GM21528 (cell line): ENCODE measurements around the gene NECAB3.
A peak's percentile ranks its signal among the peaks of the same experiment; 100 is the strongest.

Source experiments
- ATAC-seq: cut with Tn5 transposase; IDR thresholded peaks from one replicate; pipeline ENCODE4 v1.9.1; 2021; ENCODE audit warnings: mild to moderate bottlenecking, moderate library complexity; ENCODE audit not compliant: unreplicated experiment, low FRiP score

The NECAB3 gene

DNA sequence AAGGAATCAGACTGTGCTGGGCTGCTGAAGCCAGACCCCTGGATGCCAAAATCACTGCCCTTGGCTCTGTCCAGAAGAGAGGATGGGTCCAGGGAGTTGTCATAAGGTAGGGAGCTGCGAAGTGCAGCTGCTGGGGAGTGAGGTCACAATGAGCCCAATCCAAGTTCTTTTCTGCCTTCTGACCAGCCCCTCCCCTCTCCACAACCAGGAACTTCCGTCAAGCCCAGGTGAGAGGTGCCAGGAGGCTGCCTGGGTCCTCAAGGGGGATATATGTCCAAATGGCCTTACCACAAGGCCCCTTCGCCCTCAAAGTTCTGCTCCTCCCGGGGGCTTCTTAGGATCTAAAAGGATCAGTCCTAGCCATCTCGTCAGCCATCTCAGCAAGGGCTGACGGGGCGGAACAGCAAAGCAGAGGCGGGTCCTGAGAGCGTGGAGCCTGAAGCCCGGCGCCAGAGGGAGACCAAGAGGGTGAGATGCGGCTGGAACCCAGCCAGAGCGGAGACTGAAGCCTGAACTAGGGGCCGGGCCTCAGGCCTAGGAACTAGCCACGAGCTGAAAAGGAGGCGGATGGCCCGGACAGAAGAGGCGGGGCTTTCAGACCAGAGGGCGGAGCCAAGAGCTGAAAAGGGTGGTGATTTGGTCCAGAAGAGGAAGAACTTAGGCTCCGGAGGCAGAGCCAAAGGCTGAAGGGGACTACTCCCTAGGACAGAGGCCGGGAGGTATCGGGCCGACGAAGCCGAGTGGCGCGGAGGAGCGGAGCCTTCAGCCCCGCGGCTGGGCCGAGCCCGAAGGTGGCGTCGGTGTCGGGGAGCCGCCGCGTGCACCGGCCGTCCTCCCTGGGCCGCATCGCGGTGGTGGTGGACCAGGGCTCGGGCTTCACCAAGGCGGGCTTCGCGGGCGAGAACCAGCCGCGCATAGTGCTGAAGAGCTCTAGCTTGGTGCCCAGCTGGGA is 7.7 kb downstream of the NECAB3 start, which contains the start of gene ACTL10:
ACTL10 (plus strand) TSS at position 651 of the 952 bp plus-strand sequence. CDS start 555 bp downstream, outside the sequence.
- peak; percentile 58 for ATAC-seq

DNA sequence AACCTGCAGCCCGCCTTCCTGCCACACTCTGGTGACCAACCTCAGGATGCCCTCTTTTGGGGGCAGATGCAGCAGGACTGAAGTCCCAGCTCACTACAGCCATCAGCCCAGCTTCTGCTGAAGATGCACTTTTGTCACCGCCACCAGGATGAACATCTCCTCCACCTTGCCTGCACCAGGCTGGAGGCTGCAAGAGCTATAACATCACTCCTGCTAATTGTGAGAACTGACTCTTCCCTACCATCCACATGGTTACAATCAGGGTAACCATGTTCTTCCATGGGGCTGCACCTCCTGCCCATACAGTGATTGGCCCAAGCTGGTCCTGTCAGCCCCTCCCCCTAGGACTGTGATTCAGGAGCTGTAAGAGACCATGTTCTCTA is 9.5 kb downstream of the NECAB3 start:
- ATAC-seq, result no peak

DNA sequence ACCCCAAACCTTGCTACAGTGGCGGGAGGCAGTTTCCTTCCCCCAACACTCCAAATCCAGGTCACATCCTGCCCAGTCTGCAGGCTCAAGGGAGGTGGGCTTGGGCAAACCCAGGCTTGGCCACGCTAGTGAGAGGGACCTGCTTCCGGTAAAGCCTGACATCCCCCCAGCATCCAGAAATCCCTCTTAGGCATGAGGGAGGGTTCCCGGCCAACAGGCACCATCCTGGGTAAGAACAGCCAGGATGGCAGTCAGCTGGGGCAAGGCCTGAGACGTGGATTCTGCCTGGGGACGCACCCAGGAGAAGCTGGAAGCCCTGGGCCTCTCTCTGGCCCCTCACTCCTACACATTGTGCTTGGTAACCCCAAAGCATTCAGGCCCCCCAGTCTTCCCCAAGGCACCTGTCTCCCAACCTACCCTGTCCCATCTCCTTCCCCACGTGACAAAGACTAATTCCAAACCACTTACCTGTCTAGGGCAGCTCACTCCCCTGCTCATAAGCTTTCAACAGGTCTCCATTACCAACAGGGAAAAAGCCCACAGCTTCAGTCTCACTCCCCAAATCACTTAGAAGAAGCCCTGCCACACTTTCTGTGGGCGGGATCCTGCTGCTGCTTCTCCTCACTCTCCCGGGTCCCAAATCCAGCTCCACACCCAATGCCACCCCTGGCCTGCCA is 10.0 kb downstream of the NECAB3 start:
- no peak for ATAC-seq

DNA sequence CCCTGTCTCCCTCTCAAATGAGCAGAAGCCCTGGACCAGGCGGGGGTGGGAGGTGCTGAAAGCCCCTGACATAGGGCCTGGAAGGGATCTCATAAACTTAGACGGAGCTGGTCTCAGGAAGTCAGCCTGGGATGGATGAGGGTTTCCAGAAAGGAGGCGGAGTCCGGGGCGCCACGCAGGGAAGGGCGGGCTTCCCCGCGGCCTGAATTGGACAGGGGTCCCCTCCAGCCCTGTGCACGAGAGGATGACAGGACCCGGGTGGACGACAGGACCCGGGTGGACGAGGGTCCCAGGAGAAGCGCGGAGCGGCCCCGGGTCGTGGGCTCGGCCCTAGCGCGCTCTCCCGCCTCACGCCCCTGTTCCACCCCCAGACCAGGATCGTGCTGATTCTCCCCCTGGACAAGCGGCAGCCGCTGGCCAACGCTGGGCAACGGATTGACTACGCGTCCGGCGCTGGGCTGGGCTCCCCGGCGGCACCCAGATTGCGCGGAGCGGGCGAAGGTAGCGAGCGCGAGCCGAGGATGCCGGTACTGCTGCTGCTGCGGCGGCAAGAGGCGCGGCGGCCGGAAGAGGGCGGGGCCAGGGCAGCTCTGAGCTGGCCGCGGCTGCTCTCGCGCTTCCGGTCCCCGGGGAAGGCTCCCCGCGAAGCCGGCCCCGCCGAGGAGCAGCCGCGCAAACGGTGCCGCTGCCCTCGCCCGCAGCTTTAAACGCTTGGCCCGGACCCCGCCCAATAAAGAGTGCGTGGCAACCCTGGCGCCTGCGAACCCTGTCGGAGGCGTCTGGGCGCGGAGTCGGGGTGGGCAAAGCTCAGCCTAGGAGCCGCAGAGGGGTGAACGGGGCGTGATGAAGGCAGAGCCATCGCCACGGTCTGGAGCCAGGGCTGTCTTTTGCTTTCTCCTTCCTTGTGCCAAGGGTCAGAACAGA is 10.8 kb downstream of the NECAB3 start:
- peak; percentile 47 for ATAC-seq

DNA sequence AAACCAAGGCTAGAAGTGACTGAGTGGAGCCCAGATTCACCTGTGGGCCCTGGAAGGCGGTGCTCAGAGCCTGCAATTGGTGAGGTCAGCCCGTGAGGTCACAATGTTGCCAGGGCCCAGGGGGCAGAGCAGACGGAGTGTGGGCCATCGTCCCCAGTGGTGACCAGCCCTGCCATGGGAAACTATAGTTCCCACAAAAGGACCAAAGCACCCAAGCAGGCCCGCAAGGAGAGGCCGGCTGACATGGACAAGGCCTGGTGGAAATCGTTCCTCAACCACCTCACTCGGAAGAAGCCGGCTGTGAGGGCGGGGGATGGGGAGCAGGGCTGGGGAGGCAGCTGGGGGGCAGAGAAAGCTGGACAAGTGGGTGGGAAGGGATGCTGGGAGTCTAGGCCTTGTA is 12.1 kb downstream of the NECAB3 start, which contains the start of gene C20orf144:
C20orf144 (plus strand) TSS at position 156 of the 400 bp plus-strand sequence; CDS start at position 175, 19 bp downstream.
- no peak for ATAC-seq

DNA sequence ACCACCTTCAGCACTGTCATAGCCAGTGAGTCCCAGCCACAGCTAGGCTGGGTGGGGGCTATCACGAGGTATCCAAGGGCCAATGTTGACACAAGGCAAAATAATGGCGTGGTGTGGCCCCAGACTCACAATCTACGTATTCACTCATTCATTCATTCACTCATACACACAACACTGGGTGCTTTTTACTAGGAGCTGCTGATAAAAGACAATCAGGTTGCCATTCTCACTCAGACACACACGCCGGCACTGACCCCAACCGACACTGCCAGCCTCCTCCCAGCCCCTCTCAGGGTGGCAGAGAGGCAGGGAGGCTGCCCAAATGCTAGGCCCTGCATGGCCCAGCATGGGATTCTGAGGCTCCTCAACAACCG is 13.6 kb downstream of the NECAB3 start:
- ATAC-seq, result no peak

DNA sequence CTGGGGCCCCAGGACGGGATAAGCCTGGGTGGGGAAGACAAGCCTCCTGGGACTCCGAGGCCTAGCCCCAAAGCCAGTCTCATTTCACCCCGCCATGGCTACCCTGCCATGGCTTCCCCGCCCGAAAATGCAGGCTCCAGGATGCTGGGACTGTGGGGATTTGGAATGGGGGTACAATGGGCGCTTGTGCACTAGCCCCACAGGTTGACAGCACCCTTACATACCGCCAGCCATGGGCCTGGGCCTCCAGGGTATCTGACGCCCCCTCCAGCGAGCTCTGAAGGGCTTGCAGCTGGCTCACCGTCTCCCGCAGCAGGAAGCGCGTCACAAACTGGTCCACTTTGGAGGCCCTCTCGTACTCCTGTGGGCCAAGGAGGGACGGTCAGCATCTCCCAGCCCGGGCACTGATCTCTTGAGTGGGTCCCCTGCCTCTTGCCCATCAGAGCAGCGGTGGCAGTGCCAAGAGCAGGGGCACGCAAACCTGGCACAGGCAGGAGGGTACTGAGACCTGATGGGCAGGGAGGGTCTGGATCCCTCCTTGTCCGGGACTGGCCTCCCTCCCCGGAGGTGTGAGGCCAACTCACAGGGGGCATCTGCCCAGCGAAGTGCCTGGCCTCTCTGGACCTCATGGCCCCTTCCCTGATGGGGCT is 14.1 kb downstream of the NECAB3 start:
- ATAC-seq, result no peak

DNA sequence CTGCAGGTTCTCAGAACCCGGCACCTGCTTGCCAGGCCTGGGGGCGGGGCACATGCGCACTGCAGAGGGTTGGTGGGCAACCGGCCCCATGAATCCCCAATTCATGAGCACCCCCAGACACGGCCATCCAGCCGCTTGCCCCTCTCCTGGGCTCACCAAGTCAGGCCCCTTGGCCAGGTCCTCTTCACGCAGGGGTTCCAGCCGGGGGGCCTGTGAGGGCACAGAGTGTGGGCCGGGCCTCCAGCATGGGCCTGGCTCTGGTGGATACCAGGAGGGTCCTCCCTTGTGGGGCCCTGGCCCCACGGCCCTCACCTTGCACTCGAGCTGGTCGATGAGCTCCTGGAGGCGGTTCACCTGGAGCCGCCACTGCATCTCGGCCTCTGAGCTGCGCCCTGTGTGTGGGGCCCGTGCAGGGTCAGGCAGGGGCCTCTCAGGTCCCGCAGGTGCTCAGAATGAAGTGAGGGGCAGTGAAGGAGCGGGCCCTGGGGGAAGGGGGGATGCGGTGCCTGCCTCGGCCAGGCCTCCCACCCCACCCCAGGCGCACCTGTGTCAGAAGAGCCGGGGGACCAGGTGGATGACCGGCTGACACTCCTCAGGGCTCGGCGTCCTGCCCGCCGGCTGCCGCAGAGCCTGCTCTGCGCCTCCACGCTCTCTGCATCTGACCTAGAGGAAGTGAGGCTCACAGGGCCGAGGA is 14.7 kb downstream of the NECAB3 start:
- ATAC-seq, result no peak

DNA sequence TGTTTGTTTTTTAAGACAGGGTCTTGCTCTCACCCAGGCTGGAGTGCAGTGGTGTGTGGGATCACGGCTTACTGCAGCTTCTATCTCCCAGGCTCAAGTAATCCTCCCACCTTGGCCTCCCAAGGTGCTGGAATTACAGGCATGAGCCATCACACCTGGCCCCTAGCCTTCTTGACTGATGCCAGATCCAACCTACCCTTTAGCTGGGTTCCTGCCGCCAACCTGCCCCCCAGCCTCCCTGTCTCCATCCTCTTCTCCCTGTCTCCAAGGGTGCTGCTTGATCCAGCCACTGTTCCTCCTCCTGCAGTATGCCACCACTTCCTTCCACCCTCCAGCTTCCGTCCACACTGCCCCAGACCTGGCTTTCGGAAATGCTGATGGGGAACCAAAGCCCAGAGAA is 15.3 kb downstream of the NECAB3 start:
- ATAC-seq, result no peak

DNA sequence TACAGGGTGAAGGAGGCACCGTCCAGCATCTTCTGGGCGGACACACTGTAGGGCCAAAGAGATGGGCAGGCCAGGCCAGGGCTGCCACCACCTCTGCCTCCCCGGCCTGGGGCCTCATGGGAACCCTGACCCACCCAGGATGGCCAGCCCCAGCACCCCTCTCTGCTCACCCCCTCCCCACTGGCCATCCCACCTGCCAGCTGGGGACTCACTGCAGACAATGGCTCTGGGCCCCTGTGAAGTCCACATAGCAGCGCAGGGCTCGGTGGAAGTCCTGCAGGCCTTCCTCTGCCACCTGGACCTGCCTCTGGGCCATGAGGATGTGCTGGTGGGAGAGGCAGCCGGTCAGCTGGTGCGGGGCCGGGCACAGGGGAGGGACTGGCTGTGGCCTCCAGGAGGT is 15.7 kb downstream of the NECAB3 start:
- no peak for ATAC-seq

DNA sequence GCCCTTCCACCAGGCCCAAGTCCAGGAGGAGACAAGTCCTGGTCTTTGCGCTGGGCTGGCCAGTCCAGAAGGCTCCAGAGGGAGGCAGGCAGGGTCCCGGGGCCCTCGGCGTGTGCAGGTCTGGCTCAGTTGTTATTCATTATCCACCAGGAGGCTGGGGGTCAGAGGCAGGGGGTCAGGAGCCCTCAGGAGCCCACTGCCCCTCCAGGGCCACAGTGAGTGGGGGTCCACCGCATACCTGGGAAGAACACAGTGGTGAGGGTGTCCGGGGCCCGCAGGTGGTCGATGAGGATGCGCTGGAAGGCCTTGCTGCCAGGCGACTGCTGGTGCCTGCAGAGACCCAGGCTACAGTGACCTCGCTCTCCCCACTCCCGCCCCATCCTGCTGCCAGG is 16.5 kb downstream of the NECAB3 start:
- ATAC-seq, result no peak

DNA sequence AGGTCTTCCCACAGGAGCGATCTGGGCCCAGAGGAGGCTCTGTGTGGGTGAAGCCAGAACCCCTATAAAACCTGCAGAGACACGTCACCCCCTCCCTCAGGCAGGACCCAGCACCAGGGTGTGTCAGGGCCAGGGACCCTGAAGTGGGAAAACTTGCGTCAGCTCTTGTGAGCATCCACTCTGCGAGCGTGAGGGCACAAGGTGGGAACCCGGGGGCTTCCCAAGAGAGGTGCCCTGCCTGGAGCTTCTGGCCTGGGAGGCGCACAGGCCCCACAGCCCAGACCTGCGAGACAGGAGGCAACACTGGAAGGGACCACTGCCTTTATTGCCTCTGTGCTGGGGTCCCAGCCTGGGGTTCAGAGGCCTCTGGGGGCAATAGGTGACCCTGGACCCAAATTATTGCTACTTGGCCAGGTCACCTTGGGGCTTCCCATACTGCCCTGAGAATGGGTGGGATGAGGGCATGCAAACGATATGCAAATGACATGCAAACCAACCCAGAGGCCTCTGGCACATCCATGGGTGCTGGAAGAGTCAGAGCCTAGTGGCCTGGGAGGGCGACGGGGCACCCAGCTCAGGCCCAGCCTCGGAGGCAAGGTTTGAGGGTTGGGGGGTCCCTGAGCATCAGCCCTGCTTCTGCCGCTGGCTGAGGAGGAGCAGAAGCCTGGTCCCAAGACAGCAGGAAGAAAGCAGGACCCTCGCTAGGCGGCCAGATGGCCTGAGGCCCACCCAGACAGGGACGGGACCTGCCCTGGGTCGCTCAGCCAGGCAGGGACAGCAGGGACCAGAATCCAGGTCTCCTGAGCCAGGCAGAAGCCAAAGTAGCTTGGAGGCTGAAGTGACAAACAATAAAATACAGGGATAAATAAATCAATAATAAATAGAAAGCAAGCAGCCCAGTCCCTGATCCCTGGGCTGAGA is 17.2 kb downstream of the NECAB3 start:
- no peak for ATAC-seq

DNA sequence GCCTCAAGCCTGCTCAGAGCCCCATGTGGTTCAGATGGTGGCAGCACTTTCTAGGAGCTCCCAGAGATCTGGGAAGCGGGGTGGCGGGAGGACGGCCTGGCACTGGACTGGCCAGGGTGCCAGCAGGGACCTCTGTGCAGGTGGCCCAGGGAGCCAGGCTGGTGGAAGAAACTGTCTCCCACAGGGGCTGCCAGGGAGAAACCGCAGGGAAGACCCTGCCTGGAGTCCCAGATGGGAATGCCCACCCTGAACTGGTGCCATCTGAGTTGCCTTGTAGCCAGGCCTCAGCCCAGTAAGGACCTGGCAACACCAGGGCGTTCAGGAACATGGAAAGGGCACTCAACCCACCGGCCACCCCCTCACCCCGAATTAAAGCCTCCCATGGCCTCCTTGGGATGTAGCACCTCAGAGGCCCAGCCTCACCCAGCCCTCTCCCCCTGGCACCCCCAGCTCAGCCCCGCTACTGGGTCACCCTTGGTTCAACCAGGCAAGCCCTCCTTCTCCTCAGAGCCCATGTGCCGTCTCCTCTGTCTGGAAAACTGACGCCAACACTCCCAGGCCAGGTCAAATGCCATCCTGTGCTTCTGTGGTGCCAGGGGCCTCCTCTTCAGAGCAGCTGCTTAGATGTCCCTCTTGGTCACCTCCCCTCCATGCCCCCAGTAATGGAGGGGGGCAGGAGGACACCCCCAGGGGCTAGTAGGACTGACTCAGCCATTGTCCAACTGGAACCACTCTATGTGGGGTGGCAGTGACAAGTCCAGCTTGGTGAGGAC is 18.0 kb downstream of the NECAB3 start:
- ATAC-seq, result no peak

DNA sequence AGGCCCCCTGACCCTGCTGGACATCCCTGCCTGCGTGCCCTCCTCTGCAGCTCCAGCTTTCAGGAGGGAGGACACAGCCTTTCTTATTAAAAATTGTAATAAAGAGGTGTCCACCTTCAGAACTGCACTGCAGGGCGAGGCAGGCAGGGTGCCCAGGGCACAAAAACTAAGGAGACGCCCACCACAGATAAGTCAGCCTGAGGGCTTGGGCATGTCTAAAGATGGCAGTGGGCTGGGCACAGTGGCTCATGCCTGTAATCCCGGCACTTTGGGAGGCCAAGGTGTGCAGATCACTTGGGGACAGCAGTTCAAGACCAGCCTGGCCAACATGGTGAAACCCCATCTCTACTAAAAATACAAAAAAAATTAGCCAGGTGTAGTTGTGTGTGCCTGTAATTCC is 19.1 kb downstream of the NECAB3 start:
- ATAC-seq, result no peak

DNA sequence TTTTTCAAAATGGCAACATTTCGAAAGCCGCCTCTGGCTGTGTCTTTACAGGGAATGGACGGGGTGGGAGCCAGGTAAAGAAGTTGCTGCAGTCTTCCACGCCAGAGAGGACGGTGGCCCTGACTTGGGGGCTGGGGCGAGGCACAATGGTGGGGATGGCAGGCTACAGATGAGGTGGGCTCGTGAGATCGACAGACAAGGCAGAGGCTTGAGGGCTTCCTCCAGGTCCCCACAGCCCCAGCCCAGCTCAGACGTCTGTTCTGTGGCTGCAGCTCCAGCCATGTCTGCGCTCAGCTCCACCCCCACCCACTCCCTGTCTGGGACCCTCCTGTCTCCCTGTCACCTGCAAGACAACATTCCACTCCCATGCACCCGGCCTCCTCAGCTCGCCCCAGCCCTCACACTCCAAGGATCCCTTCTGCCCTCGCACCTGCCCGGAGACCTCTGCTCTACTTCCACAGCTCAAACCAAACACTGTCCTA is 19.5 kb downstream of the NECAB3 start:
- ATAC-seq, result no peak

DNA sequence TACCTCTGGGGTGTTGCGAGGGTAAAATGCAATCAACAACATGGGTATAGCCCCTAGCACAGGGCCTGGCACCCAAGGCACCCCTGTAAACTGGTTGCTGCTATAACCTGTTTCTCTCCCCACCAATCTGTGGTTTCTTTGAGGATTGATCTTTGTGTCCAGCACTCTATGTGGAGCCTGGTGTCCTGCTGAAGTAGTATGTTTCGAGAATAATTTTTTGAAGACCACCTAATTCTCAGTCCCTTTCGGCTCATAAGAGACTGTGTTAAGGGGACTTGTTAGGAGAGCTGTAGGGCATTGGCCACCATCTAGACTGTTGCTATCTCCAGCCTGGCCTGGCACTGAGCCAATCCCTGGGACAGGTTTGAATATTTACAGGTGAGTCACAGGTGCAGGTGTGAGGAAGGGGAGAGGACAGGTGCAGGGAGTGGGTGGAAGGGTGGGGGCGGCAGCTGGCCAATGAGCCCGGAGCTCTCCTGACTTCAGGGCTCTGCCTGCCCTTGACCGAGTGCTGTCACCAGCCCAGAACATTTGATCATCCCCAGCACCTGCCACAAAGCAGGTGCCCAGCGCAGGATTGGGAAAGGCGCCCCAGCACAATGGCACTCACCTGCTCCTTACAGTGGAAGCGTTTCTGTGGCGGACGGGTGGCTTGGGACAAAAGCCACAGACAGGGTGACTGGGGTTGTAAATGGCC is 20.2 kb downstream of the NECAB3 start:
- ATAC-seq, result no peak
